Esophagus muscularis mucosa (tissue), 3 donors: ENCODE measurements around the gene PRM1.

Source experiments
- CTCF ChIP-seq, 3 experiments: fragments of 200-600 bp in 2 of 3; fragments of 450-650 bp in 1 of 3; sonication (generic) in 2 of 3; IDR thresholded peaks; one replicate each; pipeline ENCODE4 v1.5.1; 2017 to 2019; ENCODE audit warnings: antibody characterized with exemption in 3 of 3, mild to moderate bottlenecking in 2 of 3, moderate library complexity in 1 of 3
- POLR2A ChIP-seq: fragments of 450-650 bp; IDR thresholded peaks from one replicate; pipeline ENCODE4 v1.6.1; 2017; ENCODE audit warnings: antibody characterized with exemption, moderate library complexity, mild to moderate bottlenecking, low read depth
- POLR2AphosphoS5 ChIP-seq, 2 donors: sonication (generic); formaldehyde crosslinking; IDR thresholded peaks; one replicate each; pipeline ENCODE4 v1.6.1; 2017; ENCODE audit warnings: antibody characterized with exemption in 2 of 2

- TF ChIP-seq CTCF (IDR thresholded peaks at IDR 0.05) (no peak), POLR2A (no peak), POLR2AphosphoS5 (IDR thresholded peaks at IDR 0.05) (no peak)
Observed at GRCh38 chr16:11299865-11300559, 18.9 kb upstream of the PRM1 start.
